ENCODE results near the gene L3MBTL3. TPM values are rescaled to one million over a fixed set of nuclear protein-coding genes. Genes with fewer than 3 reads are reported as not detected.

The L3MBTL3 gene
- total RNA-seq, 1 donor from 2014 or later, result 22.2 TPM

DNA sequence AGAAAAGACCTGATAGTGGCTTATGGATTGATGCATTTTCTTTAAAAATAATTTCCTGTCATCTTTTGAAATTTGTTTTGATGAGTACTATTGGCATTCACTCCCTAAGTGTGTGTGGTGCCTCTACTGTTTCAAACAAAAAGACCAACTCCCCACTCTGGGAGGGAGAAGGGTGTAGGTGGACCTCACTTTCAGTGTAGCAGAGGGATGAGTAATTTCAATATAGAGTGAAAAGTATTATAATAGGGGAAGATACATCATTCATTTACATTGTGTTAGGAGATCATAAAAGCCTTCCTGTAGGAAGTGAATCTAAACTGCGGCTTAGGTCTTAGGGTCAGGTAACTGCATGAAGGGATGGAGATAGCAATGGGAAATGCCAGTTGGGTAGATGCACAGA is 158.0 kb downstream of the L3MBTL3 start:
- Histone ChIP-seq H3K36me3 (ENCODE audit: insufficient read depth, low read length) (peaks cover 5% of the 10 kb centered on the region), H3K27ac (ENCODE audit: low read depth, low read length) (no peak overlapping the region), H3K79me2 (ENCODE audit: insufficient read depth, low read length) (no peaks in the 10 kb centered on the region), H3K27me3 (ENCODE audit: insufficient read depth, low read length) (no peaks in the 10 kb centered on the region), H3K9ac (ENCODE audit: low read length) (no peak overlapping the region), H4K20me1 (ENCODE audit: insufficient read depth, low read length) (no peaks in the 10 kb centered on the region), H3K9me3 (ENCODE audit: insufficient read depth, low read depth, low read length) (no peaks in the 10 kb centered on the region), H3K4me1 (ENCODE audit: insufficient read depth, low read length) (peaks cover 8% of the 10 kb centered on the region), H2AFZ (ENCODE audit: low read depth, low read length) (no peak overlapping the region), H3K4me3 (ENCODE audit: insufficient read depth, low read depth, low read length) (no peak overlapping the region), H3K4me2 (ENCODE audit: low read length) (no peak overlapping the region)
- DNase-seq (ENCODE audit: low read depth) (no peak), FAIRE-seq (no peak)
- Mint-ChIP-seq H3K9me3 (ENCODE audit: unreplicated experiment) (peaks cover 7% of the 10 kb centered on the region), H3K27ac (ENCODE audit: unreplicated experiment) (no peak overlapping the region), H3K4me1 (ENCODE audit: low read depth, unreplicated experiment) (peaks cover 14% of the 10 kb centered on the region), H3K36me3 (ENCODE audit: low read depth, unreplicated experiment) (peaks cover 3% of the 10 kb centered on the region), H3K27me3 (ENCODE audit: low read depth, unreplicated experiment) (no peaks in the 10 kb centered on the region), H3K4me3 (ENCODE audit: unreplicated experiment) (no peak overlapping the region)
- TF ChIP-seq, protein P1, sequence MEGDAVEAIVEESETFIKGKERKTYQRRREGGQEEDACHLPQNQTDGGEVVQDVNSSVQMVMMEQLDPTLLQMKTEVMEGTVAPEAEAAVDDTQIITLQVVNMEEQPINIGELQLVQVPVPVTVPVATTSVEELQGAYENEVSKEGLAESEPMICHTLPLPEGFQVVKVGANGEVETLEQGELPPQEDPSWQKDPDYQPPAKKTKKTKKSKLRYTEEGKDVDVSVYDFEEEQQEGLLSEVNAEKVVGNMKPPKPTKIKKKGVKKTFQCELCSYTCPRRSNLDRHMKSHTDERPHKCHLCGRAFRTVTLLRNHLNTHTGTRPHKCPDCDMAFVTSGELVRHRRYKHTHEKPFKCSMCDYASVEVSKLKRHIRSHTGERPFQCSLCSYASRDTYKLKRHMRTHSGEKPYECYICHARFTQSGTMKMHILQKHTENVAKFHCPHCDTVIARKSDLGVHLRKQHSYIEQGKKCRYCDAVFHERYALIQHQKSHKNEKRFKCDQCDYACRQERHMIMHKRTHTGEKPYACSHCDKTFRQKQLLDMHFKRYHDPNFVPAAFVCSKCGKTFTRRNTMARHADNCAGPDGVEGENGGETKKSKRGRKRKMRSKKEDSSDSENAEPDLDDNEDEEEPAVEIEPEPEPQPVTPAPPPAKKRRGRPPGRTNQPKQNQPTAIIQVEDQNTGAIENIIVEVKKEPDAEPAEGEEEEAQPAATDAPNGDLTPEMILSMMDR (IDR thresholded peaks at IDR 0.05; ENCODE audit: insufficient read depth, low read depth, low read length), result no peak
- TF ChIP-seq EZH2 (IDR thresholded peaks at IDR 0.05; ENCODE audit: insufficient read depth, low read length), result no peak

DNA sequence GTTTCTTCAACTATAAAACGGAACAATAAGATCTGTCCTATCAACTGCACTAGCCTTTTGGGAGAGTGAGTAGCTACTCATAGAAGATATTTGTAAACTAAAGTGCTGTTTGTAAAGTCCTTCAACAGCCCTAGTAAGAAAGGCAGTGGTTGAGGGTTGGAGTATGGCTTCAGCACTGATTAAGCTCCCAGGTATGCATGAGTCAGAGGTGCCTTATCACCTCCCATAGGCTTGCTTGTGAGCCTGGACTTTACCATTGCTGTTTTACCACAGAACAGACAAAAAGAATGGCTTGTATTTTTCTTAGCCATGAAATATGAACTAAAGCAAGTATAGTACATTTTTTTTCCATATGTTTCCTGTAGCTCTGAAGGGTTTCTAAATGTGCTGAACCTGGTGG is 160.3 kb downstream of the L3MBTL3 start:
- Histone ChIP-seq H2AFZ (ENCODE audit: low read depth, low read length) (no peak overlapping the region), H3K27me3 (ENCODE audit: insufficient read depth, low read length) (no peaks in the 10 kb centered on the region), H3K9ac (ENCODE audit: low read length) (no peak overlapping the region), H3K36me3 (ENCODE audit: insufficient read depth, low read length) (peaks cover 5% of the 10 kb centered on the region), H3K4me2 (ENCODE audit: low read length) (peak overlapping the region; percentile 48), H3K79me2 (ENCODE audit: insufficient read depth, low read length) (no peaks in the 10 kb centered on the region), H3K4me1 (ENCODE audit: insufficient read depth, low read length) (peaks cover 8% of the 10 kb centered on the region), H3K27ac (ENCODE audit: low read depth, low read length) (peak overlapping the region; percentile 25), H3K4me3 (ENCODE audit: insufficient read depth, low read depth, low read length) (no peak overlapping the region), H3K9me3 (ENCODE audit: insufficient read depth, low read depth, low read length) (no peaks in the 10 kb centered on the region), H4K20me1 (ENCODE audit: insufficient read depth, low read length) (no peaks in the 10 kb centered on the region)
- no peak overlapping the region for H3K4me3 Mint-ChIP-seq (ENCODE audit: unreplicated experiment)
- peak overlapping the region; percentile 55 for H3K27ac Mint-ChIP-seq (ENCODE audit: unreplicated experiment)
- no peaks in the 10 kb centered on the region for H3K36me3 Mint-ChIP-seq (ENCODE audit: low read depth, unreplicated experiment)
- peaks cover 14% of the 10 kb centered on the region for H3K4me1 Mint-ChIP-seq (ENCODE audit: low read depth, unreplicated experiment)
- H3K9me3 Mint-ChIP-seq (ENCODE audit: unreplicated experiment), result no peaks in the 10 kb centered on the region
- FAIRE-seq (peak; percentile 98), DNase-seq (ENCODE audit: low read depth) (peak; percentile 97)
- H3K27me3 Mint-ChIP-seq (ENCODE audit: low read depth, unreplicated experiment), result no peaks in the 10 kb centered on the region
- TF ChIP-seq, protein P1 (IDR thresholded peaks at IDR 0.05; ENCODE audit: insufficient read depth, low read depth, low read length), result no peak
- TF ChIP-seq EZH2 (IDR thresholded peaks at IDR 0.05; ENCODE audit: insufficient read depth, low read length), result no peak

DNA sequence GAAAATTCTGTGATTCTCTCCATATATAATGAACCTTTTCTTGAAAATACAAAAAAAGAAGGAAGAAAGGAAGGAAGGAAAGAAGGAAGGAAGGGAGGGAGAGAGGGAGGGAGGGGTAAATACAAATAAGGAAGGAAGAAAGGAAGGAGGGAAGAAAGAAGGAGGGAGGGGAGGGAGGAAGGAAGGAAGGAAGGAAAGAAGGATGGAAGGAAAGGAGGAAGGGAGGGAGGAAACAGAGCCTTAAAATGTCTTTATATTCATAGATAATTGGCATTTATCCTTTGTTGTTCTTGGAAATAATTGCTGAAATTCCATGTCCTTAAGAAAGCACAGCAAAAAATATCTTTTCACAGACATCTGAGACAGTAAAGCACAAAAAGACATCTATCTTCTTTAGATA is 164.1 kb downstream of the L3MBTL3 start:
- no peak for FAIRE-seq

More for the DNA sequence above, 164.1 kb downstream of the L3MBTL3 start:
- no peaks in the 10 kb centered on the region for H3K27me3 ChIP-seq (ENCODE audit: insufficient read depth, low read length)
- DNase-seq (ENCODE audit: low read depth), result no peak
- no peaks in the 10 kb centered on the region for H3K9me3 ChIP-seq (ENCODE audit: insufficient read depth, low read depth, low read length)
- no peaks in the 10 kb centered on the region for H4K20me1 ChIP-seq (ENCODE audit: insufficient read depth, low read length)
- H3K27ac Mint-ChIP-seq (ENCODE audit: unreplicated experiment), result no peak overlapping the region
- TF ChIP-seq EZH2 (IDR thresholded peaks at IDR 0.05; ENCODE audit: insufficient read depth, low read length), result no peak
- TF ChIP-seq, protein P1 (IDR thresholded peaks at IDR 0.05; ENCODE audit: insufficient read depth, low read depth, low read length), result no peak
- no peak overlapping the region for H2AFZ ChIP-seq (ENCODE audit: low read depth, low read length)
- no peak overlapping the region for H3K4me3 ChIP-seq (ENCODE audit: insufficient read depth, low read depth, low read length)
- no peaks in the 10 kb centered on the region for H3K27me3 Mint-ChIP-seq (ENCODE audit: low read depth, unreplicated experiment)
- H3K79me2 ChIP-seq (ENCODE audit: insufficient read depth, low read length), result no peaks in the 10 kb centered on the region
- no peak overlapping the region for H3K27ac ChIP-seq (ENCODE audit: low read depth, low read length)
- H3K4me1 ChIP-seq (ENCODE audit: insufficient read depth, low read length), result peaks cover 8% of the 10 kb centered on the region
- H3K4me3 Mint-ChIP-seq (ENCODE audit: unreplicated experiment), result no peak overlapping the region
- no peak overlapping the region for H3K9ac ChIP-seq (ENCODE audit: low read length)
- no peaks in the 10 kb centered on the region for H3K36me3 Mint-ChIP-seq (ENCODE audit: low read depth, unreplicated experiment)
- peaks cover 14% of the 10 kb centered on the region for H3K4me1 Mint-ChIP-seq (ENCODE audit: low read depth, unreplicated experiment)
- H3K36me3 ChIP-seq (ENCODE audit: insufficient read depth, low read length), result no peaks in the 10 kb centered on the region
- H3K4me2 ChIP-seq (ENCODE audit: low read length), result no peak overlapping the region
- H3K9me3 Mint-ChIP-seq (ENCODE audit: unreplicated experiment), result no peaks in the 10 kb centered on the region

All from astrocyte (in vitro differentiated cells and primary cell).